HG03066 (cell line): ENCODE data around the gene PPA2.

Experiments used
- ATAC-seq: cut with Tn5 transposase; IDR thresholded peaks from one replicate; pipeline ENCODE4 v1.9.1; 2021; ENCODE audit warnings: low read depth; ENCODE audit not compliant: unreplicated experiment

Gene PPA2

GRCh38 chr4:105400901-105401677 is 72.8 kb downstream of the PPA2 start:
- ATAC-seq: no peak

DNA sequence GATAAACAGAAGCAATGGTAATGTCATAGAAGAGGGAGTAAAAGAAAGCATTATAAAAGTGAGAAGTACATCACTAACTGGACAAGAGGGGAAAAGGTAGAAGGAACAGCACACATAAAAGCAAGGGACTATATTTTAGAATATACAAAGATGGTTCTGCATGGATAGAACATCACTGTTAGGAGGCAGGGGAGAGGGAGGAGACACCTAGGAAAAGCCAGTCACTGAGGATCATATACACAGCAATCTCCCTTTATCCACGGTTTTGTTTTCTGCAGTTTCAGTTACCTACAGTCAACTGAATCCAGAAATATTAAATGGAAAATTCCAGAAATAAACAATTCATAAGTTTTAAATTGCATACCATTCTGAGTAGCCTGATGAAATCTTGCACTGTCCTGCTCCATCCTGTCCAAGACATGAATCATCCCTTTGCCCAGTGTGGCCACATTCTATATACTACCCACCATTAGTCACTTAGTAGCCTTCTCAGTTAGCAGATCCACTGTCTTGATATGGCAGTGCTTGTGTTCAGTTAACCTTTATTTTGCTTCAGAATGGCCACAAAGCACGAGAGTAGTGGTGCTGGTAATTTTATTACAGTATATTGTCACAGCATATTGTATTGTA is 74.2 kb downstream of the PPA2 start:
- no peak for ATAC-seq

DNA sequence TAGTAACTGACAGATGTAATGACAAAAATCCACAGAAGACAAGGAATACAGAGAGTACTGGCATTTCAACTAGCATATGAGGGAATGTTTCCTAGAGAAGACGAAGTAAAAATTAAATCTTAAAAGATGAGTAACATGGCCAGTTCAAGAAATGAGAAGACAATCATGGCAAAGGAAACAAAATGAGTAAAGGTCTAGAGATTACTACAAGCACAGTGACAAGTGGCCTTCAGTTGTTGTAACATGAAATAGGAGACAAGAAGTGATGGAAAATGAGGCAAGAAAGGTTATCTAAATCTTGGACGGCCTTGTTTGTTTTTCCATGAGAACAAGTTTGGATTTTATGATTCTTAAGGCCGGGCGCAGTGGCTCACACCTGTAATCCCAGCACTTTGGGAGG is 81.0 kb downstream of the PPA2 start:
- no peak for ATAC-seq

DNA sequence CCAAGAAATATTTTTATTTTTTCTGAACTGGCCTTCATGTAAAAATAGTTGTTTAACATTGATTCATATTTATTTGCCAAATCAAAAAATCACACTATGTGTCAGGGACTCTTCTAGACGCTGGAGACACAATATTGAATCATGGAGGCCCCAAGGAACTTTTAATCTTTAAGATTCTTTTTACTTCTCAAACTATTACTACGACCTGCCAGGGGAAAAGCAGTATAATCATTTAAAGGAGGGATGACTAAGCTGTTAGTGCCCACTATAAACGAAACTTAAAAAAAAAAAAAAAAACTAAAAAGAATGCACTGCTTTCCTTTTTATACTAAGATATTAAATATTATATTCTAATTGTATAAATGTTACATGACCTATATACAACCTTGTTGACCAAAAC is 84.7 kb downstream of the PPA2 start:
- no peak for ATAC-seq

DNA sequence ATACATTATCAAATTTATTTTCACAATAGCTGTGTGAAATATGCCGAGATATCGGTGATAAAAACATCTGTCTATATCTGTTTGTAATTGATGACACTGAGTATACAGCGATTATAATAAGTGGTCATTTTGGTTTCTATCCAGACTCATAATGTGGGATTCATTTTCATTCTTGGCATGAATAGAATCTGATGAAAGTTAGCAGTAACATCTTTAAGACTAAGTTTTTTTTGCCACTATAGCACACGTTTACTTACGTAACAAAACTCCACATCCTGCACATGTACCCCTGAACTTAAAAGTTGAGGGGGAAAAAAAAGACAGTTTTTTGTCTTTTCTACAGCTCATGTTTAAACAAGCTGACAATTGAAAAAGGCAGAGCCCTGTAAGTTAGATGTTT is 86.4 kb downstream of the PPA2 start:
- no peak for ATAC-seq

DNA sequence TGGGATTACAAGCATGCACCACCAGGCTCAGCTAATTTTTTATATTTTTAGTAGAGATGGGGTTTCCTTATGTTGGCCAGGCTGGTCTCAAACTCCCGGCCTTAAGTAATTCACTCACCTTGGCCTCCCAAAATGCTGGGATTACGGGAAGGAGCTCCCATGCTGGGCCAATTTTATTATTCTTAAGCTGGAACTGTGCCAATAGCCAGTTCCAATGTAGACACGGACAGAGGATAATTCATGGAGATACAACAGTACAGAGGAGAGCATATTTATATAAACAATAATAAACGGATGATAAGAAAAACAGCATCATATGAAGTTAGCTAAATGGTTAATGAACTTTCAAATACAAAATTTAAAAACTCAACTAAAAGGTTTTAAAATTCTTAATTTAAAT is 87.8 kb downstream of the PPA2 start:
- no peak for ATAC-seq

GRCh38 chr4:105374071-105374470 is 99.8 kb downstream of the PPA2 start:
- ATAC-seq: no peak

GRCh38 chr4:105373324-105373723 is 100.5 kb downstream of the PPA2 start:
- no peak for ATAC-seq

DNA sequence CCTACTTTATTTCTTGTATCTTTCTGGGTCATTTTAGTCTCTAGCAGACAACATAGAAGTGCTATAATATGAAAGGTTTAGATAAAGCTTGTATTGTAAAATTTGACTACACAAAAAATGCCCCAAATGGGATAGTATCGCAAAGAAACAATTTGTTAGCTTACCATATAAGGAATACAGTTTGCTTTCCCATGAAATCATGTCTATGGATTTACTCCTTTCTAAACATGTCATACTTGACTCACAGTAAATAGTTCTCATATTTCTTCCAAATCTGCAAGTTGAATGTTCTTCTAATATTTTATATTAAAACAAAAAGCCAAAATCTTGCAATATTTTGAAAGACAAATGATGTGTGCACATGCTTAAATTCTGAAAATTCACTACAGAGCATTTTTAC is 103.9 kb downstream of the PPA2 start:
- no peak for ATAC-seq

DNA sequence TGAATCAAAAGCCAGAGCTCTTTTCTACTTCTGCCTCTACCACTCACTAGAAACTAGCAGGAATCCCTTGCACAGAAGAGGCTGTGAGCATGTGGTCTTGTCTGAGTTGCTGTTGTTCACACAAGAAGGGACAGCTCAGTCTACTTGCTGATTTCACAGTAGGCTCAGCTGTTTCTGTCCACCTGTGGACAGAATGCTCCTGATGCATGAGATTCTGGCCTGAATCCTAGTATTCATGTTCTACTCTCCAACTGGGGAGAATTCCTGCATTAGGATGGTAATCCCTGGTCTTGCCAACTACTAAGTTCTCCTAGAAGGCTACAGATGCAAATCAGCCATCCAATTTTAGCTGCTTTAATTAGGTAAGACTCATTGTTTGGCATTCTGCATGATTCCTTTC is 112.8 kb downstream of the PPA2 start:
- no peak for ATAC-seq

DNA sequence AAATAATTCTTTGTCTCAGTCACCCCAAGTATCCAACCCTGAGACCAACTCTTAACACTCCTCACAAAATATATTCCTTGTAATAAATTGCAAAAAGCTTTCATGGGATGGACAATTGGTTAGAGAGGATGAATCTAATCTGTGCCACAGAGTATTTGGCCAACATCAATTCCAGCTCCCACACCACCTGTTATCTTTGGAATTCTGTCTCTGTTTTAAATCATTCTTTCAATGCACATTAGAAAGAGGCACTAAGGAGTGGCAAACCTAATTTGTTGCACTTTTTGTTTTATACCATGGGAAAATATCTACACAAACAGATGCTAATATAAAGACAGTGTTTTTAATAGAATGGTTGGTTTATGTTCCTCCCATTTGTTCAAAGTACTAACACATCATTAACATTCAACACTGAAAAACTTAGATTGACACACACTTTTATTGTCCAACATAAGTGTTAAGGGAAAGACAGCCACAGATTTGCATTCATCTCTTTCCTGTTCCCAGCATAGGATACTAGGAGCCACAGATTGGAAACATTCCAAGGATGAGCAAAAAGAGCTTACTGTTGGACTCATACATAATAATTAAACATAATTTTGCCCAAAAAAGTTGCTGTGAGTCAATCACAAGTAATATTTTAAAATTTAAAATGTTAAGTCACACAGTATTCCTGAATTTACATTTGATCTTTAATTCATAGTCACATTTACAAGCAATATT is 116.4 kb downstream of the PPA2 start:
- ATAC-seq: no peak

GRCh38 chr4:105356194-105356593 is 117.7 kb downstream of the PPA2 start:
- no peak for ATAC-seq

GRCh38 chr4:105352826-105353225 is 121.0 kb downstream of the PPA2 start:
- peak; percentile 70 for ATAC-seq

- no peak for ATAC-seq
These were observed 122.0 kb downstream of the PPA2 start for GRCh38 chr4:105351861-105352260.

- no peak for ATAC-seq
These were observed 122.9 kb downstream of the PPA2 start for GRCh38 chr4:105350859-105351490.

GRCh38 chr4:105348719-105349118 is 125.1 kb downstream of the PPA2 start:
- no peak for ATAC-seq

GRCh38 chr4:105346869-105347268 is 127.0 kb downstream of the PPA2 start:
- no peak for ATAC-seq

GRCh38 chr4:105345838-105346237 is 128.0 kb downstream of the PPA2 start:
- ATAC-seq: no peak

DNA sequence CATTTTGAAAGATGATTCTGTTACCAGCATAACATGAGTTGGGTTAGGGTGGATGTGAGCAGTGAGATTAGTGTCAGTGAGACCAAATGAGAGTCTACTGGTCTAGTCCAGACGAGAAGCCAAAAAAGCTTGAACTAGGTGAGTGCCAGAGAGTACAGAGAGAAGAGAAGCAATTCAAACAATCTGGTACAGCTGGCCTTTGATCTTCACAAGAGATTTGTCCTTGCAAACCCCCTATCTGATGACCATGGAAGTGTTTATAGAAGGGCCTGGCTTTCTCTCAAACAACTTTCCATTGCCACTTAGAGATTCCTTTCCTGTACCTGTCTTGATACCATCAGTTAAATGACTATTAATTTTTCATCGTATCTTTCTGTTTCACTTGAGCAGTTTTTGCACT is 128.5 kb downstream of the PPA2 start:
- ATAC-seq: no peak

- ATAC-seq: no peak
These were observed 129.7 kb downstream of the PPA2 start for GRCh38 chr4:105344141-105344540.
